Epithelial cell of esophagus (primary cell): ENCODE measurements around the gene PLG.
"Not testable (repeated sequence)": the region's sequence is repeated elsewhere in the genome, so short reads cannot be mapped to it uniquely, and the experiment has no call there.

Experiments used
- DNase-seq: peaks from one replicate; pipeline ENCODE4 v3.0.0; 2010; ENCODE audit warnings: low read depth
- H3K4me3 ChIP-seq: 2 replicates; pipeline ENCODE4 v1.5.1; 2011; ENCODE audit warnings: mild to moderate bottlenecking, low read length, control low read depth
- TF ChIP-seq, protein P1 (sequence below): IDR thresholded peaks from 2 replicates; pipeline ENCODE4 v1.5.1; 2011; ENCODE audit warnings: low read depth, mild to moderate bottlenecking, low read length, control low read depth, inconsistent platforms; ENCODE audit not compliant: insufficient read depth; ENCODE audit errors: missing control alignments

Gene PLG

DNA sequence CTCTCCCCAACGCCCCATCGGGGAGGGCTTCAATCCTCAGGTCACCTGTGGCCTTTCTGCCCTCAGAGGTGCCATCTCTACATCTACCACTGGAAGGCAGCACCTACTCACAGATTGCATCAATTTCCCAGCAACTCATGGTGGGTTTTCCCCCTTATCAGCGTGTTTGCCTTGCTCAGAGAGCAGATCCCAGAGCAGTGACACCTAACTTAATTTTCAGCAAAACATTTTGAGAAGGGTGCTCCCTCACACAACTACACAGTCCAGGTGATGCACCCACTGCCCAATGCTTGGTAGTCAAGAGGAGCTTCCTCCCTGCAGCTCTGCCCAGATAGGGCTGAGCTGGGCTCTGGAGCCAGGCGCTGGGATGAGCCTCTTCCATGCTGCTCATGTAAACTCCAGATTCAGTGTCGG, 48.2 kb downstream of the PLG start:
- peak; percentile 44 for DNase-seq
- TF ChIP-seq, protein P1, sequence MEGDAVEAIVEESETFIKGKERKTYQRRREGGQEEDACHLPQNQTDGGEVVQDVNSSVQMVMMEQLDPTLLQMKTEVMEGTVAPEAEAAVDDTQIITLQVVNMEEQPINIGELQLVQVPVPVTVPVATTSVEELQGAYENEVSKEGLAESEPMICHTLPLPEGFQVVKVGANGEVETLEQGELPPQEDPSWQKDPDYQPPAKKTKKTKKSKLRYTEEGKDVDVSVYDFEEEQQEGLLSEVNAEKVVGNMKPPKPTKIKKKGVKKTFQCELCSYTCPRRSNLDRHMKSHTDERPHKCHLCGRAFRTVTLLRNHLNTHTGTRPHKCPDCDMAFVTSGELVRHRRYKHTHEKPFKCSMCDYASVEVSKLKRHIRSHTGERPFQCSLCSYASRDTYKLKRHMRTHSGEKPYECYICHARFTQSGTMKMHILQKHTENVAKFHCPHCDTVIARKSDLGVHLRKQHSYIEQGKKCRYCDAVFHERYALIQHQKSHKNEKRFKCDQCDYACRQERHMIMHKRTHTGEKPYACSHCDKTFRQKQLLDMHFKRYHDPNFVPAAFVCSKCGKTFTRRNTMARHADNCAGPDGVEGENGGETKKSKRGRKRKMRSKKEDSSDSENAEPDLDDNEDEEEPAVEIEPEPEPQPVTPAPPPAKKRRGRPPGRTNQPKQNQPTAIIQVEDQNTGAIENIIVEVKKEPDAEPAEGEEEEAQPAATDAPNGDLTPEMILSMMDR, result peak; percentile 82
- H3K4me3 ChIP-seq, result no peak overlapping the region

DNA sequence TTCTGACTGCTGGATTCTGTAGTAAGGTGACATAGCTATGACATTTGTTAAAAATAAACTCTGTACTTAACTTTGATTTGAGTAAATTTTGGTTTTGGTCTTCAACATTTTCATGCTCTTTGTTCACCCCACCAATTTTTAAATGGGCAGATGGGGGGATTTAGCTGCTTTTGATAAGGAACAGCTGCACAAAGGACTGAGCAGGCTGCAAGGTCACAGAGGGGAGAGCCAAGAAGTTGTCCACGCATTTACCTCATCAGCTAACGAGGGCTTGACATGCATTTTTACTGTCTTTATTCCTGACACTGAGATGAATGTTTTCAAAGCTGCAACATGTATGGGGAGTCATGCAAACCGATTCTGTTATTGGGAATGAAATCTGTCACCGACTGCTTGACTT, 51.2 kb downstream of the PLG start:
- DNase-seq, H3K4me3 ChIP-seq: not testable (repeated sequence)

DNA sequence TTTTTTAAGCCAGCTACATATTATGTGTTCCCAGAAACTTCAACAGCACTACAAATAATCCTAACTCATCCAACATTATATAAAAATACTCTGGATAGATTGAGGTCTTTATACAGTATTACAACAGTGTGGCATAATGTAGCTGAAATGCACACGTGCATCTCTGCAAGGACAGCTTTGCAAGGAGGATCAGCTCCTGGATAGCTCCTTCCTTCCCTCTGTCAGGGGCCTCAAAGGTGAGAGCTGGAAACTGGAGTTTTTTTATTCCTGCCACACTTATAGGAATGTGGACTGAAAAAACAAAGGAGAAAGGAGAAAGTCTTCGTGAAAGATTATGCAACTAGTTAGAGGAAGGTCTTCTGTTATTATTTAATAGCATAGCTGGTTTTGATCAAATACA, 53.1 kb downstream of the PLG start:
- TF ChIP-seq, protein P1, result no peak
- DNase-seq, result no peak
- H3K4me3 ChIP-seq, result no peak overlapping the region

DNA sequence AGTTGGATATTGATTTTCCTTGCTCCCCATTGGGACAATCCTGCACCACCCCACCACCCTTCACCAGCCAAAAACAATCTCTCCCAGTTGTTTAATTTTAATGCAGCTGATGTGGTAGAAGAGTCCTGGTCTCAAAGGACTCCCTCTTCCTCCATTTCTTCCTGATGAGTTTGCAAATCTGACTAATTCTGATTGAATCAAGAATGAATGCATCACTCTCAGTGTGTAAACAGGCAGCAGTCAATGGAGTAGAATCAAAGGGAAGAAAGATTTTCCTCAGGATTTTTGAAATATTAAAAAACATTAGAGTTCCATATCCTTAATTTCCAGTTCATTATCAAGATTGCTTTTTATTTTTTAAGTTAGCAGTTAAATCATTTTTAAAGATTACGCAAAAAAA, 54.0 kb downstream of the PLG start:
- peak; percentile 49 for DNase-seq
- TF ChIP-seq, protein P1, result no peak
- H3K4me3 ChIP-seq, result no peak overlapping the region

DNA sequence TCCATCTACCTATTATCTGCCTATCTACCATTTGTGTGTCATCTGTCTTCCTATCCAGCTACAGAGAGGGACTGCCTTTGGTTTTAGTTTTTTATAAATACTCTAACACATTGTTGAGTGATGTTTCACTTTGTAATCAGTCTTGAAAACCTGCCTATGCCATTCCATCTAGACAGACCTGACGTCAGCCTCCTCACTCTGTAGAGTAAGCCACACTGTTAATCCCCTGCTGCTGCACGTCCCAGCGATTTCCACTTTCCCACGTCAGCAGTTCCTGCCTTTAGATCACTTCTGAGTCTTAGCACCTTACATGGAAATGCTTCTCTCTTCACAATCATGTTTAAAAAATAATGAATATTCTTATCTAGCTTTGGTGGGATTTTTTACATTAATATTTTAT, 54.8 kb downstream of the PLG start:
- DNase-seq, result peak; percentile 67
- H3K4me3 ChIP-seq, result no peak overlapping the region
- TF ChIP-seq, protein P1, result no peak

DNA sequence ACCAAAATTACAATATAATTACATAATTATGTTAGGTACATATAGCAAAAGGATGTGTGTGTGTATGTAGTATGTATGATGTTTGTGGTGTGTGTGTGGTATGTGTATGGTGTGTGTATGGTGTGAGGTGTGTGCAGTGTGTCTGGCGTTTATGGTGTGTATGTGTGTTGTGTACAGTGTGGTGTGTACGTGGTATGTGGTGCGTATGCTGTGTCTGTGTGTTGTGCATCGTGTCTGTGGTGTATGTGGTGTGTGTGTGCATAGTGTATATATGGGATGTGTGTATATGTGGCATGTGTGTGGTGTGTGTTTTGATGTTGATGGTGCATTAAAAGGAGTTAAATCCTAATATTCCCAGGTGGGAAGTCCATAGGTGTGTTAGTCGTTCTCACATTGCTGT, 62.8 kb downstream of the PLG start:
- TF ChIP-seq, protein P1, result no peak
- no peak overlapping the region for H3K4me3 ChIP-seq
- DNase-seq, result no peak

DNA sequence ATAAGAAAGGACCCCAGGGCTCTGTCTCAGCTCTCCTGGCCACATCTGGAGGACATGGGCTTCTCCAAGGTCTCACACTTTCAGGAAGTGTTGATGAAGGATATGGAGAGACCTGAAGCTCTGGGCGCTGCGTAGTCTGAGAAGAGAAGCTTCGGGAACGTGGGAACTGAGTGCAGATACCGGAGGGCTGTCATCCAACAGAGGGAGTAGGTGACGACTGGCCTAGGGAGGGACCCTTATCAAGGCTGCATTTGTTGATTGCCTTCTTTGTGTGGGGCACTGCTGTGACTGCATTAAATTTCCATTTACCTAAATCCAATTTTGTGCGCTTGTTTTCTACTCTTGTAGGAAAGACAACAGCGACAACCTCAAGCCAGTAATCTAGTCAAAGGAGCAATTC, 63.4 kb downstream of the PLG start:
- no peak for DNase-seq
- no peak overlapping the region for H3K4me3 ChIP-seq
- TF ChIP-seq, protein P1, result no peak

DNA sequence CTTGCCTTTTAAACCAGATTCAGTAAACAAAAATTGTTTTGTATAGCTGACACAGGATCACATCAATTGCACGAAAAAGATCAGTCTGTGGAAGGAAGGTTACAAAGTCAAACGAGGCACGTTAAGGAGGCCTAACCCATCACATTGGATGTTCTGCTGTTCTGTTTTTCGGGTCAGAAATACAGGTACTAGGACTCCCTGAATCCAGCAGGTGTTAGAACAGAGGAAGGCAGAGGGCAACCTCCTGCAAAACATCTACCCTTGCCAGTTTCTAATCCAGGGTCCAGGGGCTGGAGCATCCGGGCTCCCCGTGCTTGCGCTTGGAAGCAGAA, 64.6 kb downstream of the PLG start:
- DNase-seq, result no peak
- peak overlapping the region; percentile 58 for H3K4me3 ChIP-seq
- TF ChIP-seq, protein P1, result no peak
